HG03095 (cell line): ENCODE results near the gene SLC37A4.

Source experiments
- ATAC-seq: cut with Tn5 transposase; IDR thresholded peaks from one replicate; pipeline ENCODE4 v1.9.1; 2021; ENCODE audit warnings: moderate library complexity; ENCODE audit not compliant: unreplicated experiment

SLC37A4 gene

GRCh38 chr11:118979434-118979833 is 51.2 kb downstream of the SLC37A4 start:
- no peak for ATAC-seq

GRCh38 chr11:118975771-118976709 is 54.6 kb downstream of the SLC37A4 start:
- no peak for ATAC-seq
